ENCODE results near the gene GATAD2A. TPM values are rescaled to one million over a fixed set of nuclear protein-coding genes. Genes with fewer than 3 reads are reported as not detected.

GATAD2A gene
- total RNA-seq, 1 experiment from 2014 or later: 99.6 TPM

- Histone ChIP-seq H3K27me3 (ENCODE audit: control insufficient read depth, insufficient read depth, low read length) (no peaks in the 10 kb centered on the region), H3K4me3 (ENCODE audit: low read depth in 2 of 2, low read length in 2 of 2) (no peak overlapping the region), H3K4me1 (ENCODE audit: control insufficient read depth, insufficient read depth, low read length) (peaks cover 19% of the 10 kb centered on the region), H3K36me3 (ENCODE audit: control insufficient read depth, insufficient read depth, low read length) (peaks cover 2% of the 10 kb centered on the region; the same call in 1 of the 2 replicates), H3K27ac (ENCODE audit: low read length) (no peak overlapping the region), H3K9me3 (ENCODE audit: control insufficient read depth, insufficient read depth, low read depth, low read length) (no peaks in the 10 kb centered on the region)
- ChIA-PET POLR2A (no interaction called here), CTCF (no interaction called here)
- in situ Hi-C loops (cut with HindIII; ENCODE audit: low pct_unique_long_range_greater_than_20kb, low sequenced_read_pairs) (no loop called here), intact Hi-C loops (cut with micrococcal nuclease; ENCODE audit: unreplicated experiment) (no loop called here)
- no peak for DNase-seq (ENCODE audit: low read depth, low spot score)
- TF ChIP-seq TCF7L2 (IDR thresholded peaks at IDR 0.05; ENCODE audit: low read depth, low read length) (no peak), POLR2AphosphoS5 (IDR thresholded peaks at IDR 0.05; ENCODE audit: low read depth, low read length) (no peak), SIN3A (IDR thresholded peaks at IDR 0.05; ENCODE audit: borderline replicate concordance, insufficient read depth, low read depth, low read length) (no peak), CTCF (IDR thresholded peaks at IDR 0.05) (no peak)
- TF ChIP-seq, protein P1, sequence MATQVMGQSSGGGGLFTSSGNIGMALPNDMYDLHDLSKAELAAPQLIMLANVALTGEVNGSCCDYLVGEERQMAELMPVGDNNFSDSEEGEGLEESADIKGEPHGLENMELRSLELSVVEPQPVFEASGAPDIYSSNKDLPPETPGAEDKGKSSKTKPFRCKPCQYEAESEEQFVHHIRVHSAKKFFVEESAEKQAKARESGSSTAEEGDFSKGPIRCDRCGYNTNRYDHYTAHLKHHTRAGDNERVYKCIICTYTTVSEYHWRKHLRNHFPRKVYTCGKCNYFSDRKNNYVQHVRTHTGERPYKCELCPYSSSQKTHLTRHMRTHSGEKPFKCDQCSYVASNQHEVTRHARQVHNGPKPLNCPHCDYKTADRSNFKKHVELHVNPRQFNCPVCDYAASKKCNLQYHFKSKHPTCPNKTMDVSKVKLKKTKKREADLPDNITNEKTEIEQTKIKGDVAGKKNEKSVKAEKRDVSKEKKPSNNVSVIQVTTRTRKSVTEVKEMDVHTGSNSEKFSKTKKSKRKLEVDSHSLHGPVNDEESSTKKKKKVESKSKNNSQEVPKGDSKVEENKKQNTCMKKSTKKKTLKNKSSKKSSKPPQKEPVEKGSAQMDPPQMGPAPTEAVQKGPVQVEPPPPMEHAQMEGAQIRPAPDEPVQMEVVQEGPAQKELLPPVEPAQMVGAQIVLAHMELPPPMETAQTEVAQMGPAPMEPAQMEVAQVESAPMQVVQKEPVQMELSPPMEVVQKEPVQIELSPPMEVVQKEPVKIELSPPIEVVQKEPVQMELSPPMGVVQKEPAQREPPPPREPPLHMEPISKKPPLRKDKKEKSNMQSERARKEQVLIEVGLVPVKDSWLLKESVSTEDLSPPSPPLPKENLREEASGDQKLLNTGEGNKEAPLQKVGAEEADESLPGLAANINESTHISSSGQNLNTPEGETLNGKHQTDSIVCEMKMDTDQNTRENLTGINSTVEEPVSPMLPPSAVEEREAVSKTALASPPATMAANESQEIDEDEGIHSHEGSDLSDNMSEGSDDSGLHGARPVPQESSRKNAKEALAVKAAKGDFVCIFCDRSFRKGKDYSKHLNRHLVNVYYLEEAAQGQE (IDR thresholded peaks at IDR 0.05; ENCODE audit: insufficient read depth in 1 of 2, low read depth in 2 of 2, low read length in 1 of 2): no peak
- no TSS peak for BruUV-seq (replicated peaks)
- ATAC-seq: no peak
Measured at GRCh38 chr19:19410553-19411550, 5.4 kb downstream of the GATAD2A start.

DNA sequence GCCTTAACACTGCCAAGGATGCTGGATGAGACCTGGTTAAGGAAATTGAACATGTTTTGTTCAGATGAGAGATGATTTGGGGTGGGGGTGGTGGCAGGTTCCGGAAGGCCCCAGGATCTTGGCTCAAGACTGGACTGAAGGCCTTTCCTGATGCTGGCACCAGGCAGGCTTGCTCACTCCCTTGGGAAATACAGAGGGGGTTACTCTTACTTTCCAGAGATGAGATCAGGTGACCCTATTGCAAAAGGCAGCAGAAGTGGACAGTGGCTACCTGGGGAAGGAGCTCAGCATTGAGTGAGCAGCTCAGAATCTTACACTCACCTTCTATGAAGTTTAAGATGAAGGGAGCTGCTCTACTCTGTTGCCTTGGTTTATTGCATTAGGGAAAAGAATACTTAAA is 10.8 kb downstream of the GATAD2A start:
- Histone ChIP-seq H3K9me3 (ENCODE audit: control insufficient read depth, insufficient read depth, low read depth, low read length) (no peaks in the 10 kb centered on the region), H3K4me1 (ENCODE audit: control insufficient read depth, insufficient read depth, low read length) (no peaks in the 10 kb centered on the region), H3K27me3 (ENCODE audit: control insufficient read depth, insufficient read depth, low read length) (no peaks in the 10 kb centered on the region), H3K36me3 (ENCODE audit: control insufficient read depth, insufficient read depth, low read length) (no peaks in the 10 kb centered on the region), H3K27ac (ENCODE audit: low read length) (no peak overlapping the region), H3K4me3 (ENCODE audit: low read depth in 2 of 2, low read length in 2 of 2) (no peak overlapping the region)
- DNase-seq (ENCODE audit: low read depth, low spot score): no peak
- TF ChIP-seq, protein P1 (IDR thresholded peaks at IDR 0.05; ENCODE audit: insufficient read depth in 1 of 2, low read depth in 2 of 2, low read length in 1 of 2): no peak
- TF ChIP-seq TCF7L2 (IDR thresholded peaks at IDR 0.05; ENCODE audit: low read depth, low read length) (no peak), SIN3A (IDR thresholded peaks at IDR 0.05; ENCODE audit: borderline replicate concordance, insufficient read depth, low read depth, low read length) (no peak)
- ChIA-PET POLR2A (interaction anchor here (0.5 kb wide), 1 partner anchor 351 kb away, joined by 4 read pairs; no protein-coding TSS in a partner anchor), CTCF (no interaction called here)
- no TSS peak for BruUV-seq (replicated peaks)
- no peak for ATAC-seq
- intact Hi-C loops (cut with micrococcal nuclease; ENCODE audit: unreplicated experiment) (no loop called here), in situ Hi-C loops (cut with HindIII; ENCODE audit: low pct_unique_long_range_greater_than_20kb, low sequenced_read_pairs) (no loop called here)

Measured in Panc1 (cell line).